GM12878 (cell line): ENCODE data around the gene NFE2L3. TPM values are rescaled to one million over a fixed set of nuclear protein-coding genes. Genes with fewer than 3 reads are reported as not detected.
"Not testable (repeated sequence)": the region's sequence is repeated elsewhere in the genome, so short reads cannot be mapped to it uniquely, and the experiment has no call there.

Experiments
- ATAC-seq: fragments of 200-7000 bp; cut with Tn5 transposase; 3 replicates; pipeline ENCODE4 v1.9.1; 2020; ENCODE audit warnings: mild to moderate bottlenecking, moderate library complexity
- BruUV-seq: library from RNA; stranded (reverse); fragments of 400-500 nt; replicated peaks from 2 replicates; lab custom pipeline; 2021; lab: Mats Ljungman, UMichigan
- CTCF ChIA-PET: fragments of 300-600 bp; sonication (Branson Sonifier 250); formaldehyde crosslinking; extraction: SDS; loops from one replicate; lab custom pipeline; 2021; ENCODE audit warnings: inconsistent platforms; lab: Yijun Ruan, JAX
- POLR2A ChIA-PET: fragments of 350-600 bp; formaldehyde crosslinking; extraction: SDS; loops from one replicate; lab custom pipeline; 2021; ENCODE audit warnings: inconsistent platforms; lab: Charles Lee
- RAD21 ChIA-PET: fragments of 300-600 bp; sonication (Branson Sonifier 250); formaldehyde crosslinking; loops from one replicate; lab custom pipeline; 2023; ENCODE audit warnings: antibody characterized with exemption; ENCODE audit not compliant: unreplicated experiment; lab: Charles Lee
- SMC1A ChIA-PET: fragments of 300-600 bp; sonication (Branson Sonifier 250); formaldehyde crosslinking; loops from one replicate; lab custom pipeline; 2023; ENCODE audit not compliant: unreplicated experiment, uncharacterized antibody; lab: Charles Lee
- DNase-seq: peaks from one replicate; pipeline ENCODE4 v3.0.0-alpha.2; 2011; ENCODE audit warnings: low read depth, low spot score
- FAIRE-seq: peaks from 3 replicates; lab custom pipeline; 2011; peaks lifted over from hg19 to GRCh38; lab: Jason Lieb, UNC
- H2AFZ ChIP-seq: 2 replicates; pipeline ENCODE4 v1.6.0; 2011; ENCODE audit warnings: low read depth, low read length, control low read depth; ENCODE audit not compliant: control insufficient read depth
- H3K27ac ChIP-seq: 2 replicates; pipeline ENCODE4 v1.5.1; 2011; ENCODE audit warnings: control low read depth; ENCODE audit not compliant: control insufficient read depth, insufficient read depth
- H3K27me3 ChIP-seq, 2 experiments: replicated peaks in 1 of 2; 2 replicates each; pipeline versions ENCODE4 v1.6.0 to v1.6.1; 2011; ENCODE audit warnings: low read length in 1 of 2; ENCODE audit not compliant: control insufficient read depth in 2 of 2, insufficient read depth in 2 of 2
- H3K36me3 ChIP-seq, 2 experiments: 2 replicates each; pipeline ENCODE4 v1.5.1; 2011; ENCODE audit warnings: low read length in 1 of 2; ENCODE audit not compliant: control insufficient read depth in 2 of 2, insufficient read depth in 2 of 2
- H3K4me1 ChIP-seq: 2 replicates; pipeline ENCODE4 v1.6.1; 2011; ENCODE audit warnings: mild to moderate bottlenecking, low read length, moderate library complexity, mixed read lengths; ENCODE audit not compliant: control insufficient read depth, insufficient read depth
- H3K4me2 ChIP-seq: 2 replicates; pipeline ENCODE4 v1.6.0; 2011; ENCODE audit warnings: control low read depth; ENCODE audit not compliant: control insufficient read depth, insufficient read depth
- H3K4me3 ChIP-seq: fragments of 200-600 bp; sonication (generic); 2 replicates; pipeline ENCODE4 v1.5.1; 2016
- H3K79me2 ChIP-seq: 2 replicates; pipeline ENCODE4 v1.6.0; 2011; ENCODE audit warnings: low read length; ENCODE audit not compliant: control insufficient read depth, insufficient read depth
- H3K9ac ChIP-seq: 2 replicates; pipeline ENCODE4 v1.8.0; 2011; ENCODE audit warnings: low read length, control low read depth, mixed read lengths; ENCODE audit not compliant: control insufficient read depth, insufficient read depth
- H3K9me3 ChIP-seq: replicated peaks from 3 replicates; pipeline ENCODE4 v1.5.1; 2011; ENCODE audit warnings: mild to moderate bottlenecking, low read length; ENCODE audit not compliant: control insufficient read depth, insufficient read depth
- H4K20me1 ChIP-seq: 2 replicates; pipeline ENCODE4 v1.6.0; 2011; ENCODE audit not compliant: control insufficient read depth, insufficient read depth
- HCFC1 ChIP-seq: fragments of 150-350 bp; IDR thresholded peaks from 2 replicates; pipeline ENCODE4 v1.6.1; 2014; ENCODE audit warnings: low read length
- RUNX3 ChIP-seq: IDR thresholded peaks from 2 replicates; pipeline ENCODE4 v1.6.1; 2012; ENCODE audit warnings: low read length, inconsistent platforms
- TCF12 ChIP-seq: IDR thresholded peaks from 2 replicates; pipeline ENCODE4 v1.6.1; 2011; ENCODE audit warnings: low read depth, mild to moderate bottlenecking, low read length
- TCF3 ChIP-seq: IDR thresholded peaks from 2 replicates; pipeline ENCODE4 v1.6.1; 2012; ENCODE audit warnings: low read depth, mild to moderate bottlenecking, low read length, borderline replicate concordance; ENCODE audit not compliant: insufficient read depth
- WGBS: methylation state at CpG from one replicate; pipeline ENCODE4 v1.1.6; 2016; ENCODE audit warnings: low lambda C conversion rate; ENCODE audit not compliant: insufficient replicate concordance, insufficient coverage; ENCODE audit errors: missing lambda C conversion rate; 5-methylcytosine and 5-hydroxymethylcytosine counted together
- in situ Hi-C: fragments of 300-500 bp; cut with MboI; formaldehyde crosslinking; loops from 9 replicates; pipeline ENCODE4 v1.14.3; 2018; ENCODE audit warnings: mixed read lengths
- intact Hi-C: fragments of 100-400 bp; cut with micrococcal nuclease; formaldehyde crosslinking; loops from one replicate; pipeline ENCODE4 v1.14.2; 2022; ENCODE audit not compliant: unreplicated experiment
- polyA plus RNA-seq, 11 experiments: library from polyadenylated mRNA; depleted of rRNA in 4 of 11; unstranded in 6 of 11; stranded (reverse) in 5 of 11; fragments of >200 nt; fragmentation: Nextera tagmentation in 4 of 11; fragmentation: Illumina TruSeq in 1 of 11; extraction: Ambion mirVana in 4 of 11; extraction: Trizol in 1 of 11; gene quantifications; 1 replicate in 1 of 11; 2 replicates in 10 of 11; pipeline versions ENCODE4 v1.2.1 to v1.2.3, GENCODE V29; 2011 to 2016; ENCODE audit warnings: inconsistent platforms in 2 of 11, missing spikeins in 2 of 11, low read depth in 1 of 11
- total RNA-seq, 4 experiments: library from RNA; depleted of rRNA in 3 of 4; stranded (reverse); fragments of >200 nt in 3 of 4; fragmentation: Illumina TruSeq in 1 of 4; extraction: Trizol in 1 of 4; gene quantifications; 2 replicates each; pipeline versions ENCODE4 v1.2.1 to v1.2.3, GENCODE V29; 2013 to 2021
- TF ChIP-seq, protein P1 (sequence below): fragments of 450-650 bp; IDR thresholded peaks from 2 replicates; pipeline ENCODE4 v1.6.1; 2017; ENCODE audit warnings: low read depth, mild to moderate bottlenecking, moderate library complexity
- TF ChIP-seq, protein P2 (sequence below): fragments of 450-650 bp; IDR thresholded peaks from 2 replicates; pipeline ENCODE4 v1.6.1; 2016; ENCODE audit warnings: mild to moderate bottlenecking, moderate library complexity, borderline replicate concordance

NFE2L3 gene
- total and polyA plus RNA-seq, 10 of the 15 experiments (the other 5 are each of a cell fraction or from before 2014, with no cell fraction given) = 4.4 to 34.9 (median 13.0) TPM

DNA sequence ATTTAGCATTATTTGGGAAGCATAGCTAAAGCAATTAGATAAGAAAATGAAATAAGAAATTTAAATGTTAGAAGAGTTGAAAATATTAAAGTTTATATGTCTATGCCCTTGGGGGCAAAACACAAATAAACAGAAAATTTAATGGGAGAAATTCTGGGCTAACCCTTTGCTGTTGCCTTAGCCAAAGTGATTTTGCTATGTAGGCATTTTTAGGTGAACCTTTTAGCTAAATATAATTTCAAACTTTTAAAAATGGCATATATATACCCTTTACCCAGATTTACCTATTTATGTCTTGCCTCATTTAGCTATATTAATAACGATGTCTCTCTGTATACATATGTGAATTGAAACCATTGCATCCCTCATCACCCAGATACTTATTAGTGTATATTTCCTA lies 20.1 kb downstream of the NFE2L3 start:
- intact Hi-C loops = no loop called here
- H3K27me3 ChIP-seq = no peaks in the 10 kb centered on the region
- 97% methylated on average over 1 of the region's 1 CpG for WGBS
- RAD21 ChIA-PET = interaction anchor here (0.7 kb wide), 1 partner anchor 27 kb away, joined by 3 read pairs; no protein-coding TSS in a partner anchor
- ATAC-seq (no peak), DNase-seq (no peak)
- POLR2A ChIA-PET = interaction anchor here (1.3 to 1.6 kb wide), 3 partner anchors 11 to 21 kb away, joined by 3 to 5 read pairs (median 3); no protein-coding TSS in a partner anchor
- no peak overlapping the region for H3K4me2 ChIP-seq
- in situ Hi-C loops = no loop called here
- no peaks in the 10 kb centered on the region for H3K9me3 ChIP-seq
- no peak overlapping the region for H2AFZ ChIP-seq
- H3K36me3 ChIP-seq = peaks cover 2 to 3% of the 10 kb centered on the region in 2 experiments; a peak in 3 of 4 replicates
- H4K20me1 ChIP-seq = no peaks in the 10 kb centered on the region
- TF ChIP-seq, protein P1, sequence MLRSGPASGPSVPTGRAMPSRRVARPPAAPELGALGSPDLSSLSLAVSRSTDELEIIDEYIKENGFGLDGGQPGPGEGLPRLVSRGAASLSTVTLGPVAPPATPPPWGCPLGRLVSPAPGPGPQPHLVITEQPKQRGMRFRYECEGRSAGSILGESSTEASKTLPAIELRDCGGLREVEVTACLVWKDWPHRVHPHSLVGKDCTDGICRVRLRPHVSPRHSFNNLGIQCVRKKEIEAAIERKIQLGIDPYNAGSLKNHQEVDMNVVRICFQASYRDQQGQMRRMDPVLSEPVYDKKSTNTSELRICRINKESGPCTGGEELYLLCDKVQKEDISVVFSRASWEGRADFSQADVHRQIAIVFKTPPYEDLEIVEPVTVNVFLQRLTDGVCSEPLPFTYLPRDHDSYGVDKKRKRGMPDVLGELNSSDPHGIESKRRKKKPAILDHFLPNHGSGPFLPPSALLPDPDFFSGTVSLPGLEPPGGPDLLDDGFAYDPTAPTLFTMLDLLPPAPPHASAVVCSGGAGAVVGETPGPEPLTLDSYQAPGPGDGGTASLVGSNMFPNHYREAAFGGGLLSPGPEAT = no peak
- TF ChIP-seq TCF12 = no peak
- TF ChIP-seq HCFC1 = no peak
- no peak for TF ChIP-seq TCF3
- TF ChIP-seq, protein P2, sequence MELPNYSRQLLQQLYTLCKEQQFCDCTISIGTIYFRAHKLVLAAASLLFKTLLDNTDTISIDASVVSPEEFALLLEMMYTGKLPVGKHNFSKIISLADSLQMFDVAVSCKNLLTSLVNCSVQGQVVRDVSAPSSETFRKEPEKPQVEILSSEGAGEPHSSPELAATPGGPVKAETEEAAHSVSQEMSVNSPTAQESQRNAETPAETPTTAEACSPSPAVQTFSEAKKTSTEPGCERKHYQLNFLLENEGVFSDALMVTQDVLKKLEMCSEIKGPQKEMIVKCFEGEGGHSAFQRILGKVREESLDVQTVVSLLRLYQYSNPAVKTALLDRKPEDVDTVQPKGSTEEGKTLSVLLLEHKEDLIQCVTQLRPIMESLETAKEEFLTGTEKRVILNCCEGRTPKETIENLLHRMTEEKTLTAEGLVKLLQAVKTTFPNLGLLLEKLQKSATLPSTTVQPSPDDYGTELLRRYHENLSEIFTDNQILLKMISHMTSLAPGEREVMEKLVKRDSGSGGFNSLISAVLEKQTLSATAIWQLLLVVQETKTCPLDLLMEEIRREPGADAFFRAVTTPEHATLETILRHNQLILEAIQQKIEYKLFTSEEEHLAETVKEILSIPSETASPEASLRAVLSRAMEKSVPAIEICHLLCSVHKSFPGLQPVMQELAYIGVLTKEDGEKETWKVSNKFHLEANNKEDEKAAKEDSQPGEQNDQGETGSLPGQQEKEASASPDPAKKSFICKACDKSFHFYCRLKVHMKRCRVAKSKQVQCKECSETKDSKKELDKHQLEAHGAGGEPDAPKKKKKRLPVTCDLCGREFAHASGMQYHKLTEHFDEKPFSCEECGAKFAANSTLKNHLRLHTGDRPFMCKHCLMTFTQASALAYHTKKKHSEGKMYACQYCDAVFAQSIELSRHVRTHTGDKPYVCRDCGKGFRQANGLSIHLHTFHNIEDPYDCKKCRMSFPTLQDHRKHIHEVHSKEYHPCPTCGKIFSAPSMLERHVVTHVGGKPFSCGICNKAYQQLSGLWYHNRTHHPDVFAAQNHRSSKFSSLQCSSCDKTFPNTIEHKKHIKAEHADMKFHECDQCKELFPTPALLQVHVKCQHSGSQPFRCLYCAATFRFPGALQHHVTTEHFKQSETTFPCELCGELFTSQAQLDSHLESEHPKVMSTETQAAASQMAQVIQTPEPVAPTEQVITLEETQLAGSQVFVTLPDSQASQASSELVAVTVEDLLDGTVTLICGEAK = no peak
- no peak for TF ChIP-seq RUNX3
- TF ChIP-seq, all 136 proteins: peak for 0
- ChIA-PET CTCF (interaction anchor here (0.7 to 1.2 kb wide), 5 partner anchors 9 to 280 kb away, joined by 3 read pairs; no protein-coding TSS in a partner anchor), SMC1A (interaction anchor here (0.7 to 3.4 kb wide), 6 partner anchors 9 to 25 kb away, joined by 3 to 14 read pairs (median 4); no protein-coding TSS in a partner anchor)
- no TSS peak for BruUV-seq
- Histone ChIP-seq H3K4me1 (peaks cover 6% of the 10 kb centered on the region; the same call in 1 of the 2 replicates), H3K79me2 (peaks cover 16% of the 10 kb centered on the region), H3K27ac (no peak overlapping the region), H3K9ac (no peak overlapping the region), H3K4me3 (no peak overlapping the region)
- no peak for FAIRE-seq

GRCh38 chr7:26175903-26176302 lies 23.9 kb downstream of the NFE2L3 start:
- SMC1A ChIA-PET, in situ Hi-C loops, intact Hi-C loops, H3K4me3 ChIP-seq, H3K36me3 ChIP-seq, BruUV-seq, H3K4me1 ChIP-seq, H3K27me3 ChIP-seq, POLR2A ChIA-PET, H3K9ac ChIP-seq, FAIRE-seq, RAD21 ChIA-PET, H4K20me1 ChIP-seq, H2AFZ ChIP-seq, H3K9me3 ChIP-seq, DNase-seq, H3K27ac ChIP-seq, H3K4me2 ChIP-seq, H3K79me2 ChIP-seq, ATAC-seq, CTCF ChIA-PET: not testable (repeated sequence)
- 92% methylated on average over 1 of the region's 4 CpGs for WGBS
